22Rv1 (cell line): ENCODE results near the gene IZUMO4.

Experiments
- CTCF ChIP-seq: fragments of 450-650 bp; IDR thresholded peaks from 2 replicates; pipeline ENCODE4 v1.5.1; 2017; ENCODE audit warnings: mild to moderate bottlenecking
- ZFX ChIP-seq: fragments of 450-650 bp; IDR thresholded peaks from 2 replicates; pipeline ENCODE4 v1.6.1; 2017; ENCODE audit warnings: antibody characterized with exemption, borderline replicate concordance

GRCh38 chr19:2051773-2052704 is 44.7 kb upstream of the IZUMO4 start:
- no peak for TF ChIP-seq CTCF
- TF ChIP-seq ZFX, result no peak
